AG08396 (cell line): ENCODE measurements around the gene SEMA3G.

Experiments
- DNase-seq: peaks from one replicate; pipeline ENCODE4 v3.0.0; 2012; ENCODE audit warnings: low spot score, mixed read lengths

Gene SEMA3G

GRCh38 chr3:52444860-52445793 is at the start of gene SEMA3G:
Gene SEMA3G (minus strand): TSS chr3:52445103. CDS start chr3:52445027, 76 bp downstream.
- DNase-seq: peak; percentile 82

GRCh38 chr3:52494445-52494844 is 49.5 kb upstream of the SEMA3G start:
- DNase-seq: no peak

DNA sequence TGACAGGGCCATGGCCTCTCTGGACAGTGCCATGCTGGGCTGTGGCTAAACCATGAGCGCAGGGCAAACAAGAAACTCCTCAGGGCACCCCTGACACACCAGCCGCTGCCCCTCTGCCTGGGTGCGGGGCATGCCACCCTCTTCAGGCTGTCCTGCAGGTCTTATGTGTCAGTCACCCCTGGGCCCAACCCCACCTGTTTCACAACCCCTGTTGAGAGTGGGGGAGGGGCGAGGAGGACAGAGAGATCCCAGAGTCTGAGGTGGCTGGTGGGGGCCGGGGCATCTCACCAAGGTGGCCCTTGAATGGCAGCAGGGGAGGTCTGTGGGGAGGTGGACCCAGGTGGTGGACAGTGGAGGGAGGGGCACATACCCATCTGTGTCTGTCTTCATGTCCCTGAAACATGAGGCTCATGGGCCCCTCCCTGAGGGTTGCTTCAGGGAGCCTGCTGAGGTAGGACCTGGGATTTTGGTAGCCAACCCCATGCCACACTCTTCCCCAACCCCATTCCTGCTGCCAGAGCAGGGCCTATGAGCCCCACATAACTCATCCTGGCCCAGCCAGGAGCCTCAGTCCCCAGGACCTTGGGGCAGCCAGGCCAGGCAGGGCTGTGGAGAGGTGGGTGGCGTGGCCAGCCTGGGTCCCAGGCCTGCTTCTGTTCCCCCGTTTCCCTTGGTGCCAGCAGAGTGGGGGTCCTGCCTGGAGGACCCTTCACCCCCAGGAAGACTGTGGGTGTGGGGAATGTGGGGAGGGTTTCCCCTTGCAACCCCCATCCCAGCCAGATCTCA is 48.5 kb upstream of the SEMA3G start:
- DNase-seq: no peak

GRCh38 chr3:52492059-52492458 is 47.2 kb upstream of the SEMA3G start:
- DNase-seq: no peak

- no peak for DNase-seq
Observed at GRCh38 chr3:52490939-52491526, 46.1 kb upstream of the SEMA3G start.

DNA sequence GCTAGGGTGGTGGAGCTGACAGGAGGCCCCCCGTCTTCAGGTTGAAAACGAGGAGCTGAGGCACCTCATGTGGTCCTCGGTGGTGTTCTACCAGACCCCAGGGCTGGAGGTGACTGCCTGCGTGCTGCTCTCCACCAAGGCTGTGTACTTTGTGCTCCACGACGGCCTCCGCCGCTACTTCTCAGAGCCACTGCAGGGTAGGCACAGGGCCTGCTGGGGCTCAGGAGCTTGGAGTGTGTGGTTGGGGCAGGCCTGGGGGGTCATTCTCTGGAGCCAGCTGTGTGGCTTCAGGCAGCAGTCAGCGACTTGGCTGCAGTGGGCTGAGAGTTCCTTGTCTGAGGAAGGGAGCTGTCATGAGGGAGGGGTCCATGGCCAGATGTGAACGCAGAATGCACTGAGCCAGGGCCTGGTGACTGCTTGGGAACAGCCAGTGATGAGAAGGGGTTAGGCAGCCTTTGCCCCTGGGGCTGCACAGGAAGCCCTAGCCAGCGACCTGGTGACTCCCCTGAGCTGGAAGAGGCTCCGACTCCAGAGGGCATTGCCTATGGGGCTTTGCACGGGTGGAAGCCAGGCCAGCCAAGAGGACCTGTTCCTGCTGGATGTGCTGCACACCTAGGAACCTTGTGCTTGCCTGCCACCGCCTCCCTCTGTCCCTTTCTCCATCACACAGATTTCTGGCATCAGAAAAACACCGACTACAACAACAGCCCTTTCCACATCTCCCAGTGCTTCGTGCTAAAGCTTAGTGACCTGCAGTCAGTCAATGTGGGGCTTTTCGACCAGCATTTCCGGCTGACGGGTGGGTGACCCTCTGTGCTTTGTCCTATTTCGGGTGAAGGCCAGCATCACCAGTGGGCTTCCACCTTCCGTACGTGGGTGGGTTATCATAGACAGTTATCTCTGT is 45.4 kb upstream of the SEMA3G start:
- no peak for DNase-seq

GRCh38 chr3:52489453-52489852 is 44.5 kb upstream of the SEMA3G start:
- DNase-seq: no peak

GRCh38 chr3:52488746-52489145 is 43.8 kb upstream of the SEMA3G start:
- DNase-seq: no peak

DNA sequence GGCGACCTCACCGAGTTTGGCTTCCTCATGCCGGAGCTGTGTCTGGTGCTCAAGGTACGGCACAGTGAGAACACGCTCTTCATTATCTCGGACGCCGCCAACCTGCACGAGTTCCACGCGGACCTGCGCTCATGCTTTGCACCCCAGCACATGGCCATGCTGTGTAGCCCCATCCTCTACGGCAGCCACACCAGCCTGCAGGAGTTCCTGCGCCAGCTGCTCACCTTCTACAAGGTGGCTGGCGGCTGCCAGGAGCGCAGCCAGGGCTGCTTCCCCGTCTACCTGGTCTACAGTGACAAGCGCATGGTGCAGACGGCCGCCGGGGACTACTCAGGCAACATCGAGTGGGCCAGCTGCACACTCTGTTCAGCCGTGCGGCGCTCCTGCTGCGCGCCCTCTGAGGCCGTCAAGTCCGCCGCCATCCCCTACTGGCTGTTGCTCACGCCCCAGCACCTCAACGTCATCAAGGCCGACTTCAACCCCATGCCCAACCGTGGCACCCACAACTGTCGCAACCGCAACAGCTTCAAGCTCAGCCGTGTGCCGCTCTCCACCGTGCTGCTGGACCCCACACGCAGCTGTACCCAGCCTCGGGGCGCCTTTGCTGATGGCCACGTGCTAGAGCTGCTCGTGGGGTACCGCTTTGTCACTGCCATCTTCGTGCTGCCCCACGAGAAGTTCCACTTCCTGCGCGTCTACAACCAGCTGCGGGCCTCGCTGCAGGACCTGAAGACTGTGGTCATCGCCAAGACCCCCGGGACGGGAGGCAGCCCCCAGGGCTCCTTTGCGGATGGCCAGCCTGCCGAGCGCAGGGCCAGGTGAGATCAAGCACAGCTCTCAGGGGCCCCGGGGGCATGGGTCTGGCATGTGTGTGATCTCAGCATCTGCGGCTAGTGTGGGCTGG is 43.1 kb upstream of the SEMA3G start:
- no peak for DNase-seq

GRCh38 chr3:52487050-52487787 is 42.3 kb upstream of the SEMA3G start:
- no peak for DNase-seq

- DNase-seq: no peak
Observed at GRCh38 chr3:52484680-52485461, 40.0 kb upstream of the SEMA3G start.

- DNase-seq: peak; percentile 78
Observed at GRCh38 chr3:52483577-52484381, 38.9 kb upstream of the SEMA3G start.

GRCh38 chr3:52483081-52483480 is 38.2 kb upstream of the SEMA3G start:
- no peak for DNase-seq

DNA sequence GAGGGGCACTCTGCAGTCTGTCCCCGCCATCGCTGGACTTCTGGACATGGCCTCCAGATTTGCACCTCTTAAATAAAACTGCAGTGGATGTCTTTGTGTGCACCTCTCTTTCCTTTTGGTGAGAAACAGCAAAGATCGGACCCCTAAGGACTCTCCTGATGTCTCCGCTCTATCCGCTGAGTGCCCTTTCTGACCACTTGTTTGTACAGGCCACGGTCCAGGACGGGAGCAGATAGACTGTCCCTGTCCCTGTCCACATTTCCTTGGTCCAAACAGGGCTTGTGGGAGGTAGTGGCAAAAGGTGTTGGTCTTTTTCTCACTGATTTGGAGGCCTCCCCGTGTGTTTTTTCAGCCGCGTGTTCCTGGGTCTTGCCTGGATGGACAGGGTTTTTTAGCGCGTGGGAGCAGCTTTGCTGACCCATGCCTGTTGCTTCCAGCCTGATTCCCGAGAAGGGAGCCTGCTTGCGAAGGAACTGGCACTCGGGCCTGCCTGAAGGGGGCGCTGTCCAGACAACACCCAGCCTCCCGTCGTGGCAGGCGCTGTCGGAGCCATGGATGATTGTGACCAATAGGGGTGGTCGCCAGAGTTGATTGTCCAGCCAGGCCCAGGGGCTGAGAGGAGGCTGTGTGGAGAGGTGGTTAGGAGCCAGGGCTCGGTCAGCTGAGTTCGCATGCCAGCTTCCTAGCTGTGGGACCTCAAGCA is 37.1 kb upstream of the SEMA3G start:
- DNase-seq: no peak

DNA sequence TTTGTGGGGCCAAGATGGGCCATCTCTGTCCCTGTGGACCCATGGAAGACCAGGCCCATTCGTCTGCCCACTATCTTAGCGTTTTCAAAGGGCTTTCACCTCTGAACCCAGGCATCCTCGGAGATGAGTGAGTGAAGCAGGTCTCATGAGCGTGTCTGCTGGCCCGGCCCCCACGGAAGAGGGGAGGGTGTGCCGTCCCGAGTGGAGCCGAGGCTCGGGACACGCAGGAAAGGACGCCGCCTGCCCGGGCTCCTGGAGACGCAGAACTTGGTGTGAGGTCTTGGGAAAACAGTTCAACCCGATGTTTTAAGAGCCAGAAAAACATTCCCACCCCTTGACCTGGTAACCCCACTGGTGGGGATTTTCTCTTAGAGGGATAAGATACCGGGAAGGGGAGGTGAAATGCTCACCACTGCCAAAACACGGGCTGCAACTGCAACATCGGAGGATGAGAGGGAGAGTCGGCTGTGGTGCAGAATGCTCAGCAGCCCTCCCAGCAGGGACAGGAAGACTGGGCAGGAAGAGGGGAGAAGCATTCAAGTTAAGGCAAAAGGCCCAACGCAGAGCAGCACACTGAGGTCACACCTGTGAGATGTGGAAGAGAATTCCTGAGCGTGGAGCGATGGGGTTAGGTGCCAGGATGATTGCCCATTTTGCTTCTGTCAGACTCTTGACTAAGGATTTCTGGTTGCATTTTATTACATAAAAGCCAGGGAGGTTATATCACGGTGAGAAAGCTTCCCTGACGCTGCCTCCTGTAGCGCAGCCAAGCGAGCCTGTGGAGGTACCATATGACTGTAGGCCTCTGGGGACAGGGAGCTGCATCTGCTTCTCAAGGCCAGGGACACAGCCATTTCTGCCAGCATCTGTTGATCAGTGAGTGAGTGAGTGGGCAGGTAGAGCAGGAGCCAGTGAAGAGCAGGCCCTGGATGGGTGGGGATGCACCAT is 36.1 kb upstream of the SEMA3G start:
- DNase-seq: no peak

DNA sequence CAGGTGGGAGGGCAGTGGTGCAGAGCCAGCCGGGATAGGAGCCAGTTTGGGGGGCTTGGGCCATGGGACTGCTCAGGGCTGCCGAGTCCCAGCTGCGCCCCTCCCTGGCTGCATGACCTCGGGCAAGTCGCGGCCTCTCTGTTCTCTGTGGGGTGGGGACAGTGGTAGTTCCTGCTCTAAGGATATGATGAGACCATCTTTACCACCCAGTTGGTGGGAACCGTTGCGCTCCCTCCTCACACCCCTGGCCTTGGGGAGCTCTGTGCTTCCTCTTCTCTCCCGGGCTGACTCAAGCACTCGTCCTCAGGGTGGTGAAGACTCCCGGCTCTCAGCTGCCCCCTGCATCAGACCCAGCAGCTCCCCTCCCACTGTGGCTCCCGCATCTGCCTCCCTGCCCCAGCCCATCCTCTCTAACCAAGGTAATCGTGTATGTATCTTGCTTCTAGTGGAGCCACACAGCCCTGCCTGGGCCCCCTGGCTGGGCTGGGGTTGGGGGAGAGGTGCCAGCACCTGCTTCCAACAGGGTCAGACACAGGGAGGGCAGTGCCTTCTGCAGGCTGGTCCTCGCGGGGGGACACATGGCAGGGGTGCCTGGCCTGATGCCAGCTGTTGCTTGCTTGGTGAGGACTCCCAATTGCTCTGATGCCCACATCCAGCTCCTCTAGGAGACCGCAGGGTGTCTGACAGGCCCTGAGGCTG is 35.1 kb upstream of the SEMA3G start:
- no peak for DNase-seq
